Prostate gland (tissue), 2 donors: ENCODE data around the gene TMC5. TPM values are rescaled to one million over a fixed set of nuclear protein-coding genes. Genes with fewer than 3 reads are reported as not detected.

Experiments
- DNase-seq: peaks from one replicate; pipeline ENCODE4 v3.0.0-alpha.2; 2019; ENCODE audit warnings: low spot score
- H3K27ac ChIP-seq, 2 donors: fragments of 200-600 bp; sonication (generic); 2 replicates each; pipeline ENCODE4 v1.5.1; 2017 to 2019
- H3K27me3 ChIP-seq: fragments of 200-600 bp; sonication (generic); replicated peaks from 2 replicates; pipeline ENCODE4 v1.5.1; 2019; ENCODE audit not compliant: insufficient read depth
- H3K36me3 ChIP-seq, 2 donors: fragments of 200-600 bp; sonication (generic); 1 replicate in 1 of 2; 2 replicates in 1 of 2; pipeline versions ENCODE4 v1.5.1 to v1.8.1; 2017 to 2019
- H3K4me1 ChIP-seq: fragments of 200-600 bp; sonication (generic); replicated peaks from 2 replicates; pipeline ENCODE4 v1.5.1; 2019
- H3K4me3 ChIP-seq, 2 donors: fragments of 200-600 bp; sonication (generic); 2 replicates each; pipeline ENCODE4 v1.5.1; 2017 to 2019
- H3K9me3 ChIP-seq: fragments of 200-600 bp; sonication (generic); 2 replicates; pipeline ENCODE4 v1.5.1; 2017
- POLR2A ChIP-seq: fragments of 450-650 bp; IDR thresholded peaks from one replicate; pipeline ENCODE4 v1.6.1; 2016; ENCODE audit warnings: antibody characterized with exemption, mild to moderate bottlenecking
- POLR2AphosphoS5 ChIP-seq: sonication (generic); formaldehyde crosslinking; IDR thresholded peaks from one replicate; pipeline ENCODE4 v1.6.1; 2017; ENCODE audit warnings: antibody characterized with exemption
- WGBS: methylation state at CpG from one replicate; pipeline ENCODE4 v1.1.5; 2018; 5-methylcytosine and 5-hydroxymethylcytosine counted together
- intact Hi-C: fragments of 100-400 bp; cut with DNase I; formaldehyde crosslinking; loops from one replicate; pipeline ENCODE4 v1.14.2; 2022
- total RNA-seq, 2 donors: library from RNA; depleted of rRNA; stranded (reverse); fragments of >200 nt; gene quantifications; one replicate each; pipeline ENCODE4 v1.1.0, GENCODE V29; 2016
- TF ChIP-seq, protein P1 (sequence below), 4 experiments: fragments of 200-600 bp in 2 of 4; fragments of 450-650 bp in 2 of 4; sonication (generic) in 2 of 4; IDR thresholded peaks; 1 replicate in 3 of 4; 2 replicates in 1 of 4; pipeline ENCODE4 v1.5.1; 2016 to 2019; ENCODE audit warnings: antibody characterized with exemption in 4 of 4, mild to moderate bottlenecking in 2 of 4, moderate library complexity in 2 of 4

Gene TMC5
- total RNA-seq, 2 donors from 2014 or later, result 24.5 to 54.8 TPM

DNA sequence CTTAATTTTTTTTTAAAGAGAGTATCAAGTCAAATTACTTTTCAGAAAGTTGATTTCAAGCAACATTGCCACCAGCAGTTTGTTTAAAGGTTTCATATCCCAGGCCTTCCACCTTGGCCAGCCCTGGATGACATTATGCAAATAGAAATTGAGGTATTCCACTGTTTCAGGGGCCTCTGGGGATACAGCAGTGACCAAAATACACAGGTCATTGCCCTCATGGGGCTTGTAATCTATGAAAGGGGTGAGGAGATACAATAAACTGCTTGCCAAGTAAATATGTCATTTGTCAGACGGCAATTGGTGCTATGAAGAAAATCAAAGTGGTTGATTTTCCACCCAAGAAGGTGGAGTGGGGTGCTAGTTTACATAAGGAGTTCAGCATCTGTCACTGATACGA is 37.8 kb upstream of the TMC5 start:
- no peaks in the 10 kb centered on the region for H3K27me3 ChIP-seq
- no peak for DNase-seq
- H3K27ac ChIP-seq, result peak overlapping the region in 1 of 2 donors; percentile 10
- peaks cover 12% of the 10 kb centered on the region for H3K4me1 ChIP-seq
- H3K36me3 ChIP-seq, result no peaks in the 10 kb centered on the region
- TF ChIP-seq, protein P1, sequence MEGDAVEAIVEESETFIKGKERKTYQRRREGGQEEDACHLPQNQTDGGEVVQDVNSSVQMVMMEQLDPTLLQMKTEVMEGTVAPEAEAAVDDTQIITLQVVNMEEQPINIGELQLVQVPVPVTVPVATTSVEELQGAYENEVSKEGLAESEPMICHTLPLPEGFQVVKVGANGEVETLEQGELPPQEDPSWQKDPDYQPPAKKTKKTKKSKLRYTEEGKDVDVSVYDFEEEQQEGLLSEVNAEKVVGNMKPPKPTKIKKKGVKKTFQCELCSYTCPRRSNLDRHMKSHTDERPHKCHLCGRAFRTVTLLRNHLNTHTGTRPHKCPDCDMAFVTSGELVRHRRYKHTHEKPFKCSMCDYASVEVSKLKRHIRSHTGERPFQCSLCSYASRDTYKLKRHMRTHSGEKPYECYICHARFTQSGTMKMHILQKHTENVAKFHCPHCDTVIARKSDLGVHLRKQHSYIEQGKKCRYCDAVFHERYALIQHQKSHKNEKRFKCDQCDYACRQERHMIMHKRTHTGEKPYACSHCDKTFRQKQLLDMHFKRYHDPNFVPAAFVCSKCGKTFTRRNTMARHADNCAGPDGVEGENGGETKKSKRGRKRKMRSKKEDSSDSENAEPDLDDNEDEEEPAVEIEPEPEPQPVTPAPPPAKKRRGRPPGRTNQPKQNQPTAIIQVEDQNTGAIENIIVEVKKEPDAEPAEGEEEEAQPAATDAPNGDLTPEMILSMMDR (IDR thresholded peaks at IDR 0.05), result no peak
- TF ChIP-seq POLR2AphosphoS5, result no peak
- no peak for TF ChIP-seq POLR2A
- H3K9me3 ChIP-seq, result no peaks in the 10 kb centered on the region
- intact Hi-C loops, result loop anchor here (5.0 kb wide), 1 partner anchor 398 kb away; the partner anchor contains the start of gene TMC7
- 25% methylated on average over 2 of the region's 2 CpGs for WGBS
- no peak overlapping the region for H3K4me3 ChIP-seq

DNA sequence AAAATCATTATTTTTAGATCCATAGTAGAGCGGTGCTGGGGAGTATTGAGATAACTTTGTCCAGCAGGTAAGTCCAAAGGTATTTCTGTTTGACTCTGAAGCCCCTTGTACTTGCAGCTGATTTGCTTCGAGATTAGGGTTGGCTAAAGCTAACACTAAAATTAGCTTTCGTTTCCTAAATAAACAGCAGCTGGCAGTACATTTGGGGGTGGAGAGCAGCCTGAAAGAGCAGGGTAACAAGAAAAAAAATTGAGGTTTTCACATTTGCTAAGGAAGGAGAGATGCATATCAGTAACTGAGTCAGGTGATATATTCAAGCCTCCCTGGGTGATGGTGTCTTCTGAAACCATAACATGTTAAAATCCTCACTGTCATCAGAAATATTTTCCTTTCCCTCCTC is 37.4 kb upstream of the TMC5 start:
- H3K4me3 ChIP-seq, result no peak overlapping the region

DNA sequence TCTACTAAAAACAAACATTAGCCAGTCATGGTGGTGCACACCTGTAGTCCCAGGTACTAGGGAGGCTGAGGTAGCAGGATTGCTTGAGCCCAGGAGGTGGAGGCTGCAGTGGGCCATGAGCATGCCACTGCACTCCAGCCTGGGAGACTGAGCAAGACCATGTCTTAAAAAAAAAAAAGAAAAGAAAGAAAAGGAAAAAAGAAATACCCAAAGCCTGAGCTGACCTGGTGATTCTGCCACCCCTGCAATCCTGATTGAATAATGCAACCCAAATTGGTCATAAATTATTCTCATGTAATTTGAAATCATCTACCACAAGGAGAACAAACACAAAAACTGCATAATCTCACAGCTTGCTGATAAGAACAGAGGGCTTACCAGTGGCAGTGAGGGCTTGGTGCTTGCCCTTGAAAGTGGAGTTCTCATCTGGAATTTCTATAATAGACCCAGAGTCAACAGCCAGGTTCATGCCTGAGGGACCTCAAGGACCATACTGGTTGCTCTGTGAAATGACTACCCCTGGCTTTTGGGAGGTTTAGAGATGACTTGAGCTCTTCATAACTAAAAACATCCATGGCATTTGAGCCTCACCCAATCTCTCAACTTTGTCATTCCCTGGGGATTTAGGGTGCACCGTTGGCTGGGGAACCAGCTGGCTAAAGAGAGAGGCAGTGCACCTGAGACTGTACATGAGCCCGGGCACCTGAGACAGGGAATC is 35.4 kb upstream of the TMC5 start:
- no peaks in the 10 kb centered on the region for H3K36me3 ChIP-seq
- TF ChIP-seq POLR2AphosphoS5 (peak; percentile 44), POLR2A (no peak)
- TF ChIP-seq, protein P1 (IDR thresholded peaks at IDR 0.05), result no peak
- no peak overlapping the region for H3K4me3 ChIP-seq
- 38% methylated on average over 2 of the region's 2 CpGs for WGBS
- H3K4me1 ChIP-seq, result peaks cover 12% of the 10 kb centered on the region
- no peaks in the 10 kb centered on the region for H3K9me3 ChIP-seq
- H3K27me3 ChIP-seq, result no peaks in the 10 kb centered on the region
- DNase-seq, result peak; percentile 17
- H3K27ac ChIP-seq, result peak overlapping the region in 1 of 2 donors; percentile 72
- intact Hi-C loops, result no loop called here

More for the DNA sequence above, 37.4 kb upstream of the TMC5 start:
- Histone ChIP-seq H3K27ac (peak overlapping the region in 1 of 2 donors; percentile 10), H3K27me3 (no peaks in the 10 kb centered on the region), H3K9me3 (no peaks in the 10 kb centered on the region), H3K4me1 (peaks cover 12% of the 10 kb centered on the region), H3K36me3 (no peaks in the 10 kb centered on the region)
- WGBS, result 8% methylated on average over 3 of the region's 3 CpGs
- TF ChIP-seq POLR2A, result no peak
- TF ChIP-seq POLR2AphosphoS5, result peak; percentile 54
- intact Hi-C loops, result no loop called here
- no peak for DNase-seq

DNA sequence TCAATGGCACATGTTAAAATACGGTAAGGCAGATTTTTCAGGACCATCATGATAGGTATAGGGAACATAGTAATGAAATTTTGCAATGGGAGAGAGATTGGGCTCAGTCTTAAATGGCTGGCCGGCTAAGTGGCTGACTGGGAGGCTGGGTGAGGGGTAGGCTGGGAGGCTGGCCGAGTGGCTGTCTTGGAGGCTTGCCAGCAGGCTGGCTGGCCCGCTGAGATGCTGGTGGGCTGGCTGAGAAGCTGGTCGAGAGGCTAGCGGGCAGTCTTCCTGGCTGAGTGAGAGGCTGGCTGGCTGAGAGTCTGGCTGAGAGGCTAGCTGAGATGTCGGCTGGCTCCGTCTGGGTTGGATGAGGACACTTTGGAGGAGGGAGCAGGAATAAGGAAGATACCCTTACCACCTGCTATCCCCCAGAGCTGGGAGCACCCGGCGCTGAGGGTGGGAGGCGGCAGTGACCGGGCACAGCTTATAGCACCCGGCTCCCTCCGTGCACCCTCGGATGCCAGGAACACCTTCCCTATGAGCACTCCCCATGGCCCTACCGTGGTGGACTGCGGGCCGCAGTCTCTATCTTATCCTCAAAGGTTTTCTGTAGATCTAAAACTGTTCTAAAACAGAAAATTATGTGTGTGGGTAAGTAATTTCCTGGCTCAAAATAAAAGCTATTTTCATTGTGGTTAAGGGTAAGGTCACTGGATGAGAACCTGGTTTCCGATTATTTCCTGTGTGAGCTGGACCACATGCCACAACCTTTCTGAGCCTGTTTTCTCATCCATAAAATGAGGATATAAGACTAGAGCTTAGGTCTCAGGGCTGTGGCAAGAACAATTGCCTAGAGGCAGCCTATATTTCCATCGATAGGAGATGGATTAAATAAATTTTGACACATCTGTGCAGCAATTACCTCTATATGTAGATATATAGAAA is 34.5 kb upstream of the TMC5 start:
- no peaks in the 10 kb centered on the region for H3K27me3 ChIP-seq
- 63% methylated on average over 20 of the region's 20 CpGs for WGBS
- H3K4me1 ChIP-seq, result peaks cover 12% of the 10 kb centered on the region
- peak overlapping the region in 1 of 2 donors; percentile 72 for H3K27ac ChIP-seq
- DNase-seq, result no peak
- TF ChIP-seq POLR2AphosphoS5, result no peak
- TF ChIP-seq, protein P1 (IDR thresholded peaks at IDR 0.05), result no peak
- no peak for TF ChIP-seq POLR2A
- no peaks in the 10 kb centered on the region for H3K9me3 ChIP-seq
- no peak overlapping the region for H3K4me3 ChIP-seq
- H3K36me3 ChIP-seq, result no peaks in the 10 kb centered on the region
- intact Hi-C loops, result no loop called here

DNA sequence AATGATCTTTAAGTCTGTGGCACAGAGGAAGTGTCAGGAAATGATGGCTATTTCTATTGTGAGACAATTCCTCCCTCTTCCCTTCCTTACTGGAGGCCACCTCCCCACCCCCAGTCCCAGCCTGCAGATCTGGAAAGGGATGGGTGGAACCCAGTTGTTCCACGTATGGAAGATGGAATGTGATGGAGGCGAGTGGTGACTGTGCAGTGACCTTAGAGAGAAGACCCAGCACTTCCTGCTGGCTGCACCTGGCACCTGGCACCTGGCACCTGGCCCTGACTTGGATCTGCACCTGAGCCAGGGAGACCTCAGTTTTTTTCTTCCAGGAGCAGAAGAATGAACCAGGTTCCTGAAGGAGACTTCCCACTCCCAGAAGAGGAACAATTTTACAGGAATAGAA is 33.0 kb upstream of the TMC5 start:
- intact Hi-C loops, result no loop called here
- peak; percentile 65 for DNase-seq
- Histone ChIP-seq H3K9me3 (no peaks in the 10 kb centered on the region), H3K4me3 (no peak overlapping the region), H3K36me3 (no peaks in the 10 kb centered on the region), H3K4me1 (peaks cover 12% of the 10 kb centered on the region), H3K27me3 (no peaks in the 10 kb centered on the region), H3K27ac (no peak overlapping the region)
- no peak for TF ChIP-seq POLR2A
- TF ChIP-seq POLR2AphosphoS5, result peak; percentile 59
- TF ChIP-seq, protein P1 (IDR thresholded peaks at IDR 0.05), result no peak
- 45% methylated on average over 2 of the region's 2 CpGs for WGBS
